RWPE2 (cell line): ENCODE measurements around the gene PIK3R5.

ENCODE experiments used
- ATAC-seq: fragments of 200-7000 bp; cut with Tn5 transposase; 3 replicates; pipeline ENCODE4 v1.9.1; 2021; ENCODE audit warnings: low read depth
- DNase-seq: peaks from one replicate; pipeline ENCODE4 v3.0.0-alpha.2; 2020; ENCODE audit warnings: low spot score
- H3K27ac ChIP-seq: fragments of 450-650 bp; 2 replicates; pipeline ENCODE4 v1.5.1; 2017; ENCODE audit warnings: mild to moderate bottlenecking; ENCODE audit not compliant: poor library complexity, severe bottlenecking
- H3K27me3 ChIP-seq: fragments of 250-450 bp; sonication (Bioruptor Pico); 2 replicates; pipeline ENCODE4 v1.5.1; 2021; ENCODE audit warnings: mild to moderate bottlenecking, moderate library complexity; ENCODE audit not compliant: insufficient read depth, poor library complexity, severe bottlenecking
- H3K36me3 ChIP-seq: fragments of 250-450 bp; sonication (Bioruptor Pico); 2 replicates; pipeline ENCODE4 v1.5.1; 2020; ENCODE audit warnings: low read depth, mild to moderate bottlenecking, moderate library complexity
- H3K4me1 ChIP-seq: fragments of 250-450 bp; sonication (Bioruptor Pico); 2 replicates; pipeline ENCODE4 v1.5.1; 2021; ENCODE audit warnings: mild to moderate bottlenecking, moderate library complexity; ENCODE audit not compliant: insufficient read depth, poor library complexity, severe bottlenecking
- H3K4me3 ChIP-seq: fragments of 250-450 bp; sonication (Bioruptor Pico); 2 replicates; pipeline ENCODE4 v1.5.1; 2021; ENCODE audit warnings: mild to moderate bottlenecking, moderate library complexity; ENCODE audit not compliant: severe bottlenecking
- H3K9me3 ChIP-seq: fragments of 250-450 bp; sonication (Bioruptor Pico); 2 replicates; pipeline ENCODE4 v1.5.1; 2021; ENCODE audit warnings: mild to moderate bottlenecking, moderate library complexity; ENCODE audit not compliant: severe bottlenecking
- CTCF ChIP-seq: fragments of 450-650 bp; IDR thresholded peaks from one replicate; pipeline ENCODE4 v1.5.1; 2017; ENCODE audit warnings: mild to moderate bottlenecking, moderate library complexity; ENCODE audit not compliant: poor library complexity, severe bottlenecking

PIK3R5 gene

GRCh38 chr17:8830141-8830540 is 135.4 kb downstream of the PIK3R5 start:
- no peak for TF ChIP-seq CTCF
- no peak overlapping the region for H3K4me3 ChIP-seq
- H3K27me3 ChIP-seq: no peaks in the 10 kb centered on the region
- no peak for ATAC-seq
- no peak for DNase-seq
- H3K9me3 ChIP-seq: no peaks in the 10 kb centered on the region
- H3K27ac ChIP-seq: no peak overlapping the region
- H3K36me3 ChIP-seq: no peaks in the 10 kb centered on the region
- no peaks in the 10 kb centered on the region for H3K4me1 ChIP-seq

- ATAC-seq (no peak), DNase-seq (no peak)
- Histone ChIP-seq H3K27ac (no peak overlapping the region), H3K4me1 (no peaks in the 10 kb centered on the region), H3K27me3 (no peaks in the 10 kb centered on the region), H3K9me3 (no peaks in the 10 kb centered on the region), H3K4me3 (no peak overlapping the region), H3K36me3 (no peaks in the 10 kb centered on the region)
- TF ChIP-seq CTCF: no peak
These were observed 136.2 kb downstream of the PIK3R5 start for GRCh38 chr17:8829036-8829941.
